Ishikawa (cell line): ENCODE data around the gene PLAGL2.

Experiments
- CEBPB ChIP-seq: IDR thresholded peaks from 2 replicates; pipeline ENCODE4 v1.6.1; 2012
- CREB1 ChIP-seq: IDR thresholded peaks from 2 replicates; pipeline ENCODE4 v1.6.1; 2012; ENCODE audit warnings: low read depth
- EGR1 ChIP-seq: IDR thresholded peaks from 2 replicates; pipeline ENCODE4 v1.6.1; 2012
- EP300 ChIP-seq: IDR thresholded peaks from 2 replicates; pipeline ENCODE4 v1.6.1; 2012; ENCODE audit warnings: borderline replicate concordance
- FOXM1 ChIP-seq: IDR thresholded peaks from 2 replicates; pipeline ENCODE4 v1.6.1; 2012; ENCODE audit warnings: low read depth, borderline replicate concordance
- MAX ChIP-seq: IDR thresholded peaks from 2 replicates; pipeline ENCODE4 v1.6.1; 2012
- NFIC ChIP-seq: IDR thresholded peaks from 2 replicates; pipeline ENCODE4 v1.6.1; 2012
- RAD21 ChIP-seq: IDR thresholded peaks from 2 replicates; pipeline ENCODE4 v1.6.1; 2012; ENCODE audit warnings: low read depth
- REST ChIP-seq: IDR thresholded peaks from 2 replicates; pipeline ENCODE4 v1.6.1; 2012; ENCODE audit warnings: low read depth, mild to moderate bottlenecking
- TAF1 ChIP-seq: IDR thresholded peaks from 2 replicates; pipeline ENCODE4 v1.6.1; 2012; ENCODE audit warnings: low read depth, mild to moderate bottlenecking
- TCF12 ChIP-seq: IDR thresholded peaks from 2 replicates; pipeline ENCODE4 v1.6.1; 2012; ENCODE audit warnings: low read depth
- TEAD4 ChIP-seq: IDR thresholded peaks from 2 replicates; pipeline ENCODE4 v1.6.1; 2012
- USF1 ChIP-seq: IDR thresholded peaks from 2 replicates; pipeline ENCODE4 v1.6.1; 2012
- YY1 ChIP-seq: IDR thresholded peaks from 2 replicates; pipeline ENCODE4 v1.6.1; 2012; ENCODE audit warnings: low read depth
- ZBTB7A ChIP-seq: IDR thresholded peaks from 2 replicates; pipeline ENCODE4 v1.6.1; 2012; ENCODE audit warnings: low read depth

The PLAGL2 gene

GRCh38 chr20:32168184-32168910, 39.2 kb downstream of the PLAGL2 start:
- TF ChIP-seq MAX (no peak), CREB1 (no peak), USF1 (no peak), TEAD4 (no peak), ZBTB7A (no peak), CEBPB (no peak), YY1 (no peak), EP300 (no peak), TCF12 (no peak), RAD21 (no peak)

DNA sequence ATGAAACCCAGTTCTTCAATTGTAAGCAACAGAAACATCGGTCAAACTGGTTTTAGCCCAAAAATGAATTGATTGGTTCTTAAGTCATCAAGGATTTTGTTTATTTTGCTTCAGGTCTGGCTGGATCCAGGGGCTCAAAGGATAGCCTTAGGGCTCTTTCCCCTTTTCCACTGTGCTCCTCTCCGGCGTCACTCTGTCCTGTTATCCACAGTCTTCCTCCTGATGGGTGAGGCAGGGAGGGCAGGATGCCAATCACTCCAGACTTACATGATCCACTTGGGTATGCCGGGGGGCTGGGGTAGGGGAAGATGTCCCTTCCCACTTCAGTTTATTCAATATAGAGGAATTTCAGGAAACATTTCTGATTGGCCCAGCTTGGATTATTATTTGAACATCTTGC, 40.0 kb downstream of the PLAGL2 start:
- TF ChIP-seq TCF12 (no peak), YY1 (no peak), REST (no peak), EGR1 (no peak), CEBPB (no peak), ZBTB7A (no peak), MAX (no peak), TAF1 (no peak), FOXM1 (no peak), NFIC (no peak)

GRCh38 chr20:32165836-32166545, 41.6 kb downstream of the PLAGL2 start:
- TF ChIP-seq RAD21: no peak
- no peak for TF ChIP-seq CEBPB
- TF ChIP-seq CREB1: no peak
- no peak for TF ChIP-seq EP300
- TF ChIP-seq YY1: no peak
- no peak for TF ChIP-seq TCF12
- TF ChIP-seq TAF1: no peak
- no peak for TF ChIP-seq NFIC
- TF ChIP-seq TEAD4: no peak
- no peak for TF ChIP-seq FOXM1
- no peak for TF ChIP-seq MAX
- TF ChIP-seq USF1: no peak
- TF ChIP-seq REST: no peak
- TF ChIP-seq EGR1: no peak
- no peak for TF ChIP-seq ZBTB7A

- TF ChIP-seq RAD21: no peak
Measured at GRCh38 chr20:32164984-32165735, 42.4 kb downstream of the PLAGL2 start.

GRCh38 chr20:32163951-32164350, 43.6 kb downstream of the PLAGL2 start:
- no peak for TF ChIP-seq TEAD4
- no peak for TF ChIP-seq ZBTB7A
- no peak for TF ChIP-seq FOXM1
- TF ChIP-seq TAF1: no peak
- no peak for TF ChIP-seq MAX
- no peak for TF ChIP-seq USF1
- no peak for TF ChIP-seq REST
- no peak for TF ChIP-seq YY1
- TF ChIP-seq CREB1: no peak
- no peak for TF ChIP-seq EP300
- no peak for TF ChIP-seq NFIC
- no peak for TF ChIP-seq RAD21
- TF ChIP-seq TCF12: no peak
- no peak for TF ChIP-seq CEBPB
- TF ChIP-seq EGR1: no peak
